Body of pancreas (tissue), 4 donors: ENCODE measurements around the gene HSPA12B. TPM values are rescaled to one million over a fixed set of nuclear protein-coding genes. Genes with fewer than 3 reads are reported as not detected.
A peak's percentile ranks its signal among the peaks of the same experiment; 100 is the strongest.

Experiments used
- ATAC-seq: fragments of 150-250 bp; one replicate; pipeline ENCODE4 v1.9.1; 2016
- DNase-seq, 4 donors: peaks; one replicate each; pipeline ENCODE4 v3.0.0-alpha.2; 2019
- H3K27ac ChIP-seq, 4 donors: fragments of 200-600 bp; sonication (generic); 1 replicate in 3 of 4; 2 replicates in 1 of 4; pipeline versions ENCODE4 v1.5.1 to v1.6.1; 2016 to 2019; ENCODE audit warnings: mild to moderate bottlenecking in 1 of 4, mixed read lengths in 1 of 4, moderate library complexity in 1 of 4
- H3K27me3 ChIP-seq, 2 donors: fragments of 200-600 bp; sonication (generic); one replicate each; pipeline ENCODE4 v1.6.0; 2016; ENCODE audit warnings: mild to moderate bottlenecking in 1 of 2
- H3K36me3 ChIP-seq, 2 donors: fragments of 200-600 bp; sonication (generic); replicated peaks in 1 of 2; 2 replicates each; pipeline ENCODE4 v1.5.1; 2016; ENCODE audit warnings: low read depth in 2 of 2; ENCODE audit not compliant: insufficient read depth in 1 of 2
- H3K4me1 ChIP-seq: fragments of 200-600 bp; sonication (generic); one replicate; pipeline ENCODE4 v1.6.0; 2016
- H3K4me3 ChIP-seq, 2 donors: fragments of 200-600 bp; sonication (generic); 1 replicate in 1 of 2; 2 replicates in 1 of 2; pipeline ENCODE4 v1.5.1; 2016 to 2019
- H3K9me3 ChIP-seq, 3 donors: fragments of 200-600 bp; sonication (generic); 1 replicate in 2 of 3; 2 replicates in 1 of 3; pipeline ENCODE4 v1.5.1; 2016
- POLR2A ChIP-seq, 3 donors: fragments of 450-650 bp; IDR thresholded peaks; one replicate each; pipeline ENCODE4 v1.6.1; 2016; ENCODE audit warnings: antibody characterized with exemption in 3 of 3, mild to moderate bottlenecking in 2 of 3
- WGBS, 2 donors: methylation state at CpG; one replicate each; pipeline ENCODE4 v1.1.5; 2017; 5-methylcytosine and 5-hydroxymethylcytosine counted together
- intact Hi-C: fragments of 100-400 bp; cut with DNase I; formaldehyde crosslinking; loops from one replicate; pipeline ENCODE4 v1.15.1; 2023
- total RNA-seq, 2 donors: library from RNA; depleted of rRNA; stranded (reverse); fragments of >200 nt; gene quantifications; one replicate each; pipeline ENCODE4 v1.1.0, GENCODE V29; 2016
- TF ChIP-seq, protein P1 (sequence below), 7 experiments: fragments of 450-650 bp in 4 of 7; fragments of 200-600 bp in 3 of 7; sonication (generic) in 3 of 7; IDR thresholded peaks; one replicate each; pipeline ENCODE4 v1.5.1; 2016 to 2019; ENCODE audit warnings: antibody characterized with exemption in 7 of 7

Gene HSPA12B
- total RNA-seq, 2 donors from 2014 or later, result 3.3 to 4.4 TPM

DNA sequence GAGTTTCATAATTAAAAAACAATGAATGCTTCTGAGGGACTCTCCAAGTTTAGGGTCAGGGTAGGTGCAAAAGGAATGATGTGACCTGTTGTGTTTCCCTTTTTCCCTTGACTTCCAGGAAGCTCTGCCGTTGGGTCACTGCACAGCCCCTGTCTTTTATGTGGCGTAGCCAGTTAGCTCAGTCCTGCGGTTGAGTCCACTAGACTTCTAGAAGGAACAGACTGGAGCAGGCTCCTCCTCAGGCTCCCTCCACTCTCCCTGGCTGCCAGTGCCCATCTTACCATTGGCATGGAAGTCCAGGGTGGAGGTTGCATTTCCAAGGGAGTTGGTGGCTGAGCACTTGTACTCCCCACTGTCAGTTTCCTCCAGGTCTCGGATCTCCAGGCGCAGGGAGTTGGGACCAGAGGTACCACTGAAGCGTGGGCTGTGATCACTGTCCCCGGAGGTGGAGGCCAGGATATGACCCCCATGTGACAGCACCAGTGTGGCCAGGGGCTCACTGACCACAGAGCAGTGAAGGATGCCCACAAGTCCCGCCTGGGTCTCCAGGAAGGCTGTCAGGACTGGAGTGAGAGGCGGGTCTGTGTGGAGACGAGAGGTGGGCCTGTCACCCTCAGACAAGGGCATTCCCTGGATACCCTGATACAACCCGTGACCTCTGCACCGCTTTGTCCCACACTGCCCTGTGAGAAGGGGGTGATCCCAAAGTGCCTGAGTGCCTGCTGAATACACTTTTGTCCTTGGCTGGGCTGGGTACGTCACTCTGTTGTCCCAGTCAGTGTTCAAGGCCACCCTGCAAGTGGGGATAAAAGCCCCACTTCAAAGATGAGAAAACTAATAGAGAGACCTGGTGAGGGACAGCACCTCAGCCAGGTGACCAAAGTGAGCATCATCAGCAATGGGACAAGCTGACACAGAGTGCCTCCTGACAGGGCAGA, 31.2 kb upstream of the HSPA12B start:
- WGBS, 2 donors, result 70% methylated on average over 9 to 13 of the region's 13 CpGs

DNA sequence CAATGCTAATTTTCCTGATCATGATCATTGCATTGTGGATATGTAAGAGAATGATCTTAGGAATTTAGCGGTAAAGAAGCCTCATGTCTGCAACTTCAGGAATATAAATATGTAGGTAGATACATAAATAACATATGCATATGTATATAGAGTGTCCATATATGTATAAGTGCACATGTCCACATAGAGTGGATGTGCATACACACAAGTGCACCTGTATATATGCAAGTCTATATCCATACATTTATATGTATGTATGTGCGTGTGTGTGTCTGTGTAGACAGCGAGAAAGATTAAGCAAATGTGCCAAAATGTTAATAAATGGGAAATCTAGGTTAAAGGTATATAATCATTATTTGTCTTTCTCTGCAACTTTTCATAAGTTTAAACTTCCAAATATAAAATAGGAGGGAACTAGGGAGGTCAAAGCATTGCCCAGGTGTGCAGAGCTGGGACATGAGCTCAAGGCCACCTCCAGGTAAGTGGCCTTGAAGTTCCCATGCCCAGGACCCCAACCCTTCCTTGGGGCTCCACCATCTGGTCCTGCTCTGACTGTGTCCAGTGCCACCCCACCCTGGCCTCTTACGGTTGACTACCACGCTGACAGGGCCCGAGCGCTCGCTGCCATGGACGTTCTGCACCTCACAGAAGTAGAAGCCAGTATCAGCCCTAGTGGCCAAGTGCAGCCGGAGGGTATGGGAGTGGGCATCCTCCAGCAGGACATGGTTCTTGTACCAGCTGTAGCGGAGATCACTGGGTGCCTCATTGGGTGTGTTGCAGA, 29.7 kb upstream of the HSPA12B start:
- intact Hi-C loops, result no loop called here
- Histone ChIP-seq H3K27ac (no peak overlapping the region), H3K36me3 (no peaks in the 10 kb centered on the region), H3K4me3 (no peak overlapping the region), H3K4me1 (no peaks in the 10 kb centered on the region), H3K27me3 (no peaks in the 10 kb centered on the region), H3K9me3 (no peaks in the 10 kb centered on the region)
- TF ChIP-seq, protein P1, sequence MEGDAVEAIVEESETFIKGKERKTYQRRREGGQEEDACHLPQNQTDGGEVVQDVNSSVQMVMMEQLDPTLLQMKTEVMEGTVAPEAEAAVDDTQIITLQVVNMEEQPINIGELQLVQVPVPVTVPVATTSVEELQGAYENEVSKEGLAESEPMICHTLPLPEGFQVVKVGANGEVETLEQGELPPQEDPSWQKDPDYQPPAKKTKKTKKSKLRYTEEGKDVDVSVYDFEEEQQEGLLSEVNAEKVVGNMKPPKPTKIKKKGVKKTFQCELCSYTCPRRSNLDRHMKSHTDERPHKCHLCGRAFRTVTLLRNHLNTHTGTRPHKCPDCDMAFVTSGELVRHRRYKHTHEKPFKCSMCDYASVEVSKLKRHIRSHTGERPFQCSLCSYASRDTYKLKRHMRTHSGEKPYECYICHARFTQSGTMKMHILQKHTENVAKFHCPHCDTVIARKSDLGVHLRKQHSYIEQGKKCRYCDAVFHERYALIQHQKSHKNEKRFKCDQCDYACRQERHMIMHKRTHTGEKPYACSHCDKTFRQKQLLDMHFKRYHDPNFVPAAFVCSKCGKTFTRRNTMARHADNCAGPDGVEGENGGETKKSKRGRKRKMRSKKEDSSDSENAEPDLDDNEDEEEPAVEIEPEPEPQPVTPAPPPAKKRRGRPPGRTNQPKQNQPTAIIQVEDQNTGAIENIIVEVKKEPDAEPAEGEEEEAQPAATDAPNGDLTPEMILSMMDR (IDR thresholded peaks at IDR 0.05), result no peak
- DNase-seq (no peak), ATAC-seq (peak; percentile 15)
- WGBS, 2 donors, result 89 to 91% methylated on average over 3 to 11 of the region's 11 CpGs

More for the DNA sequence above, 31.2 kb upstream of the HSPA12B start:
- Histone ChIP-seq H3K36me3 (no peaks in the 10 kb centered on the region), H3K9me3 (no peaks in the 10 kb centered on the region), H3K27me3 (no peaks in the 10 kb centered on the region), H3K27ac (no peak overlapping the region), H3K4me3 (no peak overlapping the region), H3K4me1 (no peaks in the 10 kb centered on the region)
- ATAC-seq (no peak), DNase-seq (no peak)
- intact Hi-C loops, result no loop called here
- TF ChIP-seq POLR2A (IDR thresholded peaks at IDR 0.05), result no peak
- TF ChIP-seq, protein P1 (IDR thresholded peaks at IDR 0.05), result no peak

DNA sequence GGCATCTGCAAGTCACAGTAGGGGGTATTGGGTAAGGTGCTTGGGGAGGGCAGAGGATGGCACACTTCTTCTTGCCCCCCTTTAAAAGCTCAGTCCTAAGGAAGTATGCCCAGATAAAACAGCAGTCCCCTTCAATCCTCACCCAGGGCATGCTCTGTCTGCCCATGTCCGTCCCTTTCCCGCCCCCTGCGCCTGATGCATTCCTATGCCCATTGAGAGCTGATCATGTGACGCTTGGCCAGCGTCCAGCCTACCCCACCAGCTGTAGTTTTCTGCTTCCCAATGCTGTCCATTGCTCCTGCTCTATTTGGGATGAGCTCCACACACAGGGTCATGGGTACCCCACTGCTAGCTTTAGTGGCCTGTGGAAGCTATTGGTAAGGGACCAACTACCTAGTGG, 28.4 kb upstream of the HSPA12B start:
- no peak for ATAC-seq
- no peak for DNase-seq
- 70 to 76% methylated on average over 5 of the region's 5 CpGs for WGBS, 2 donors
- TF ChIP-seq, protein P1 (IDR thresholded peaks at IDR 0.05), result no peak
- no peak for TF ChIP-seq POLR2A (IDR thresholded peaks at IDR 0.05)
- intact Hi-C loops, result no loop called here
- Histone ChIP-seq H3K4me1 (no peaks in the 10 kb centered on the region), H3K27ac (no peak overlapping the region), H3K27me3 (no peaks in the 10 kb centered on the region), H3K36me3 (no peaks in the 10 kb centered on the region), H3K4me3 (no peak overlapping the region), H3K9me3 (no peaks in the 10 kb centered on the region)

DNA sequence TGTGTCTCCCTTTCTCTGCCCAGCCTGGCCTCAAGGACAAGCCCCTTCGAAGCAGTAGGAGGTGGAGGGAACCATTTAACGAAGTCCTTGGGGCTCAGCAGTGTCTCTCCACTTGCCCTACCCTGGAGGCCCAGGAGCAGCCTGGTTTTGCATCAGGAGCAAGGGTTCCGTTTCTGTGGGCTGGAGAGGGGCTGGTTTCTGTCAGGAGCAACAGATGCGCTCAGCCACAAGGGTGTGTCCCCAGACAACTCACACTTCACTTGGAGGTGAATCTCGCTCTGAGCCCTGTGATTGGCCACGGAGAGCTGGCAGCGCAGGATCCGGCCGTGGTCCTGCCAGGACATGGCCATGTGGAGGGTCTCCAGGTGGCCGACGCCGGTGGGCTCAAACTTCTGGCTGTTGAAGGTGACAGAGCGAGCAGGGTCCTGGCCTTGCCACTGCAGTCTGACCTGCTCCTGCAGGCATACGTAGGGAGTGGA, 27.0 kb upstream of the HSPA12B start:
- Histone ChIP-seq H3K36me3 (no peaks in the 10 kb centered on the region), H3K27me3 (no peaks in the 10 kb centered on the region), H3K27ac (no peak overlapping the region), H3K4me3 (no peak overlapping the region), H3K4me1 (no peaks in the 10 kb centered on the region), H3K9me3 (no peaks in the 10 kb centered on the region)
- ATAC-seq, result no peak
- intact Hi-C loops, result no loop called here
- TF ChIP-seq POLR2A (IDR thresholded peaks at IDR 0.05), result no peak
- TF ChIP-seq, protein P1 (IDR thresholded peaks at IDR 0.05), result no peak
- no peak for DNase-seq
- 62 to 78% methylated on average over 2 to 14 of the region's 14 CpGs for WGBS, 2 donors
